H1 (cell line): Measurements from ENCODE around the gene PCP4L1. TPM values are rescaled to one million over a fixed set of nuclear protein-coding genes. Genes with fewer than 3 reads are reported as not detected.

ENCODE experiments used
- BACH1 ChIP-seq: IDR thresholded peaks from 2 replicates; pipeline ENCODE4 v1.6.1; 2012; ENCODE audit warnings: low read length, improper control_type of control experiment
- CBX5 ChIP-seq: fragments of 300-800, 300-1000 bp; sonication (generic); IDR thresholded peaks from 2 replicates; pipeline ENCODE4 v1.7.1; 2016; ENCODE audit warnings: antibody characterized with exemption, low read length, low read depth
- CEBPB ChIP-seq: IDR thresholded peaks from 2 replicates; pipeline ENCODE4 v1.6.1; 2012; ENCODE audit warnings: low read depth, low read length
- CREB1 ChIP-seq: IDR thresholded peaks from 2 replicates; pipeline ENCODE4 v1.6.1; 2012; ENCODE audit warnings: inconsistent platforms
- CTBP2 ChIP-seq: IDR thresholded peaks from 2 replicates; pipeline ENCODE4 v1.7.0; 2011; ENCODE audit warnings: borderline replicate concordance, mild to moderate bottlenecking, moderate library complexity, mixed read lengths, low read length; ENCODE audit not compliant: insufficient read depth, insufficient read length
- E2F6 ChIP-seq: IDR thresholded peaks from 2 replicates; pipeline ENCODE4 v1.6.1; 2012; ENCODE audit warnings: inconsistent platforms
- EGR1 ChIP-seq: IDR thresholded peaks from 2 replicates; pipeline ENCODE4 v1.6.1; 2011; ENCODE audit warnings: low read depth, low read length, borderline replicate concordance
- EZH2 ChIP-seq: fragments of 200-600 bp; sonication (generic); IDR thresholded peaks from 2 replicates; pipeline ENCODE4 v1.7.1; 2012; ENCODE audit warnings: low read depth, mild to moderate bottlenecking, moderate library complexity, low read length, inconsistent platforms; ENCODE audit not compliant: severe bottlenecking
- GABPA ChIP-seq: IDR thresholded peaks from 2 replicates; pipeline ENCODE4 v1.6.1; 2011; ENCODE audit warnings: mild to moderate bottlenecking, low read length, moderate library complexity, borderline replicate concordance; ENCODE audit not compliant: insufficient read depth
- GTF2F1 ChIP-seq: IDR thresholded peaks from 2 replicates; pipeline ENCODE4 v1.6.1; 2012; ENCODE audit warnings: low read depth, low read length, improper control_type of control experiment, borderline replicate concordance
- HDAC6 ChIP-seq: IDR thresholded peaks from one replicate; pipeline ENCODE4 v1.7.1; 2012; ENCODE audit warnings: low read depth, mild to moderate bottlenecking, inconsistent platforms, low read length, moderate library complexity
- KDM4A ChIP-seq: IDR thresholded peaks from one replicate; pipeline ENCODE4 v1.7.1; 2012; ENCODE audit warnings: low read depth, mild to moderate bottlenecking, moderate library complexity, low read length, inconsistent platforms; ENCODE audit not compliant: severe bottlenecking
- MAFK ChIP-seq: IDR thresholded peaks from 2 replicates; pipeline ENCODE4 v1.6.1; 2012; ENCODE audit warnings: low read depth, mild to moderate bottlenecking, improper control_type of control experiment, low read length
- POLR2A ChIP-seq, 2 experiments: IDR thresholded peaks; 1 replicate in 1 of 2; 2 replicates in 1 of 2; pipeline ENCODE4 v1.6.1; 2011; ENCODE audit warnings: low read depth in 2 of 2, low read length in 2 of 2, mild to moderate bottlenecking in 2 of 2; ENCODE audit errors: control extremely low read depth in 1 of 2
- POU5F1 ChIP-seq: IDR thresholded peaks from 2 replicates; pipeline ENCODE4 v1.6.1; 2011; ENCODE audit warnings: low read depth, mild to moderate bottlenecking, low read length, moderate library complexity
- RBBP5 ChIP-seq: IDR thresholded peaks from 2 replicates; pipeline ENCODE4 v1.7.1; 2012; ENCODE audit warnings: low read depth, mild to moderate bottlenecking, inconsistent platforms, low read length, moderate library complexity, borderline replicate concordance
- RFX5 ChIP-seq: IDR thresholded peaks from 2 replicates; pipeline ENCODE4 v1.6.1; 2011; ENCODE audit warnings: low read depth, low read length, improper control_type of control experiment, borderline replicate concordance
- RNF2 ChIP-seq: fragments of 200-900, 300-1000 bp; sonication (generic); IDR thresholded peaks from 2 replicates; pipeline ENCODE4 v1.7.1; 2016; ENCODE audit warnings: borderline replicate concordance, low read depth, mild to moderate bottlenecking, antibody characterized with exemption, low read length; ENCODE audit not compliant: poor library complexity, severe bottlenecking; ENCODE audit errors: missing control alignments
- RXRA ChIP-seq: IDR thresholded peaks from 2 replicates; pipeline ENCODE4 v1.6.1; 2011; ENCODE audit warnings: low read depth, mild to moderate bottlenecking, low read length, moderate library complexity; ENCODE audit not compliant: insufficient read depth
- SP1 ChIP-seq: IDR thresholded peaks from 2 replicates; pipeline ENCODE4 v1.6.1; 2011; ENCODE audit warnings: low read depth, low read length
- TAF7 ChIP-seq: optimal IDR thresholded peaks from 2 replicates; pipeline ENCODE3; 2011; ENCODE audit warnings: low read depth, mild to moderate bottlenecking, inconsistent platforms, low read length, moderate library complexity, borderline replicate concordance
- TCF12 ChIP-seq: IDR thresholded peaks from 2 replicates; pipeline ENCODE4 v1.6.1; 2011; ENCODE audit warnings: low read depth, mild to moderate bottlenecking, low read length
- ZNF274 ChIP-seq: IDR thresholded peaks from 2 replicates; pipeline ENCODE4 v1.7.0; 2012; ENCODE audit warnings: low read length, borderline replicate concordance; ENCODE audit errors: extremely low read depth
- polyA plus RNA-seq, 7 experiments: library from polyadenylated mRNA; depleted of rRNA in 3 of 7; stranded (reverse) in 5 of 7; unstranded in 2 of 7; fragments of >200 nt in 5 of 7; fragments of 200-250 nt in 2 of 7; gene quantifications; 1 replicate in 5 of 7; 2 replicates in 1 of 7; 4 replicates in 1 of 7; pipeline versions ENCODE4 v1.2.1 to v1.2.3, GENCODE V29; 2011 to 2013; ENCODE audit warnings: missing spikeins in 2 of 7, mixed read lengths in 2 of 7
- total RNA-seq: library from RNA; stranded (reverse); fragmentation: NEBNext Ultra II Directional; extraction: Animal tissue kit (Norgen Biotek cat#: 25700); gene quantifications from 2 replicates; pipeline ENCODE4 v1.2.1, GENCODE V29; 2021

Gene PCP4L1
- total and polyA plus RNA-seq, 2 of the 8 experiments (the other 6 are each of a cell fraction or from before 2014, with no cell fraction given): 0.41 to 1.0 TPM

DNA sequence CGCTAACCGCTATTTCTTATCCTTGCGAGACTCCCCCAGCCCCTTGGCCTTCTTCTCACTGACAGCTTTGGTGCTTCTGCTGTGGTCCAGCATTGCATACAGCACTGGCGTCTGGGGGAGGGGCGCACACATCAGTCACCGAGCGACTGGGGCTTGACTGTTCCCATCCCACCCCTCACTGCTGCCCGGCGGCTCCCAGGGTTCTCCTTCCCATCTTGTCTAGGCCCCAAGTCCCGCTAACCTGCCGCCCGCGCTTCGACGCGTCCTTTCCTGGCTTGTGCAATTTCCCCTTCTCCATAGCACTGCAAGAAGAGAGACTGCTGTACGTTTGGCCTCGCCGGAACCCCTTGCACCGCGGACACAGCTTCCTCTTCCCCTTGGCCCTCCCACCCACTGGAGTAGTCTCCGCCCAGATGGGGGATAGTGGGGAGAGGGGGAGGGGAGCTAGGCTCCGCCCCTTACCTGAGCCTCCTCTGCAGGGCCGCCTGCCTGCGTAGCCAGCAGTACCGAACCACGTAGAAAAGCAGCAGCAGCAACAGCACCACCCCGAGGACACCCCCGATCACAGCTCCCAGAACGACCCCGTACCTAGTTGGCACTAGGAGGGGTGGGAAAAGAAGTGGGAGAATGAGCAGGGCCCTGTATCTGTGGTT, 47.4 kb downstream of the PCP4L1 start (continued):
- TF ChIP-seq E2F6 (no peak), BACH1 (no peak), RNF2 (no peak), ZNF274 (no peak), CTBP2 (no peak), HDAC6 (no peak), KDM4A (peak; percentile 78), GABPA (no peak), EZH2 (no peak), GTF2F1 (0 out of 2 replicates have a peak, but pooled peaks have one; percentile 25), TCF12 (0 out of 2 replicates have a peak, but pooled peaks have one; percentile 25), CBX5 (no peak), RXRA (no peak), SP1 (peak; percentile 73), POU5F1 (no peak), MAFK (no peak), TAF7 (peak; percentile 32), RBBP5 (0 out of 2 replicates have a peak, but pooled peaks have one; percentile 69), EGR1 (no peak), RFX5 (no peak), POLR2A (IDR thresholded peaks at IDR 0.05; ENCODE audit: control extremely low read depth in 1 of 2, low read depth in 2 of 2, low read length in 2 of 2) (peak in 1 of 2 experiments; percentile 55; a peak in 1 of 3 replicates), CREB1 (peak; percentile 85), CEBPB (no peak)
